ENCODE data around the gene NUTF2. TPM values are rescaled to one million over a fixed set of nuclear protein-coding genes. Genes with fewer than 3 reads are reported as not detected.

NUTF2 gene
- total RNA-seq, 4 donors from 2014 or later: 55.5 to 82.5 (median 69.1) TPM

DNA sequence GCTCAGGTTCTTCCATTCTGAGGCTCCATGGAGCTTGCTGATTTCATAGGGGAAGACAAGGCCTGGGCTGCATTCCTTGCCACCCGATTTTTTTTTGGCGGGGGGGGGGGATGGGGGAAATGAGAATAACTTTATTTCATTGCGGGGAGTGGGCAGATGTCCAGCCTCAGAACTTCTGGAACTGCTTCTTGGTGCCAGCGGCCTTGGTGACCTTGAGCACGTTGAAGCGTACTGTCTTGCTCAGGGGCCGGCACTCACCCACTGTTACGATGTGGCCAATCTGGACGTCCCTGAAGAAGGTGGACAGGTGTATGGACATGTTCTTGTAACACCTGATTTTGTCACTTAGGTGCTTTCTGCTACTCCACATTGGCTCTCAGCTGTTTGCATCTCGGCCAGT is 9.1 kb downstream of the NUTF2 start:
- no peak for TF ChIP-seq POLR2A (IDR thresholded peaks at IDR 0.05)
- TF ChIP-seq, protein P1, sequence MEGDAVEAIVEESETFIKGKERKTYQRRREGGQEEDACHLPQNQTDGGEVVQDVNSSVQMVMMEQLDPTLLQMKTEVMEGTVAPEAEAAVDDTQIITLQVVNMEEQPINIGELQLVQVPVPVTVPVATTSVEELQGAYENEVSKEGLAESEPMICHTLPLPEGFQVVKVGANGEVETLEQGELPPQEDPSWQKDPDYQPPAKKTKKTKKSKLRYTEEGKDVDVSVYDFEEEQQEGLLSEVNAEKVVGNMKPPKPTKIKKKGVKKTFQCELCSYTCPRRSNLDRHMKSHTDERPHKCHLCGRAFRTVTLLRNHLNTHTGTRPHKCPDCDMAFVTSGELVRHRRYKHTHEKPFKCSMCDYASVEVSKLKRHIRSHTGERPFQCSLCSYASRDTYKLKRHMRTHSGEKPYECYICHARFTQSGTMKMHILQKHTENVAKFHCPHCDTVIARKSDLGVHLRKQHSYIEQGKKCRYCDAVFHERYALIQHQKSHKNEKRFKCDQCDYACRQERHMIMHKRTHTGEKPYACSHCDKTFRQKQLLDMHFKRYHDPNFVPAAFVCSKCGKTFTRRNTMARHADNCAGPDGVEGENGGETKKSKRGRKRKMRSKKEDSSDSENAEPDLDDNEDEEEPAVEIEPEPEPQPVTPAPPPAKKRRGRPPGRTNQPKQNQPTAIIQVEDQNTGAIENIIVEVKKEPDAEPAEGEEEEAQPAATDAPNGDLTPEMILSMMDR (IDR thresholded peaks at IDR 0.05): no peak
- Histone ChIP-seq H3K4me3 (no peak overlapping the region), H3K36me3 (no peaks in the 10 kb centered on the region), H3K27me3 (no peaks in the 10 kb centered on the region), H3K9me3 (no peaks in the 10 kb centered on the region), H3K4me1 (peaks cover 0 to 26% (median 1%) of the 10 kb centered on the region in 4 donors), H3K27ac (no peak overlapping the region)
- DNase-seq: no peak

DNA sequence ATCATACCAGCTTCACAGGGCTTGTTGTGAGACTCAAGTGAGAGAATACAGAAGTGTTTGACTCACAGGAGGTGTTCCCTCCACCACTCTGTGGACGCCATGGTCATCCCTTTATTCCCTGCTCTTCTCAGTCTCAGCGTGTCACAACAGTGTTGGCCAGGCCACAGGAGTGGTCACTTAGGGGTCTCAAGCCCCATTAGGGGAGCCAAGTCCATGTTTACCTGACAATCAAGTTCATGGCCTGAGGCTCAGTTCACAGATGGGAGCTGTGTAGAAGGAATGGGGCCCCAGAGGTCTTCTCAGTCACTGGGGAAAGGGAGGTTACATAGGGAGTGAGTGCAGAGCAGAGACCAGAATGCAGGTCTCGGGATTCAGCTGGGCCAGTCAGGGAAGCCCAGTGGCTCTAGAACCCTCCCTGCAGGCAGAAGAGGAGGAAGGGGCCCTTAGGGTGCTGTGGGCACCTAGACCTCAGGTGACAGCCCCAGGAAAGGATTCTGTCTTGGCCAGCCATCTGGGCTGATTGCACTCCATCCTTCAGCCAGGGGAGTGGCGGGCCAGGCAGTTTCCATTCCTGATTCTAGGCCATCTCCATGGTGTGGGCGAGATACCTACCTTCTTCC is 10.3 kb downstream of the NUTF2 start:
- no peak for DNase-seq
- Histone ChIP-seq H3K27ac (peak overlapping the region in 3 of 4 donors; percentile 40 to 87 (median 82)), H3K36me3 (no peaks in the 10 kb centered on the region), H3K9me3 (no peaks in the 10 kb centered on the region), H3K4me3 (no peak overlapping the region), H3K4me1 (peaks cover 0 to 32% (median 1%) of the 10 kb centered on the region in 4 donors), H3K27me3 (no peaks in the 10 kb centered on the region)
- TF ChIP-seq, protein P1 (IDR thresholded peaks at IDR 0.05): no peak
- no peak for TF ChIP-seq POLR2A (IDR thresholded peaks at IDR 0.05)

DNA sequence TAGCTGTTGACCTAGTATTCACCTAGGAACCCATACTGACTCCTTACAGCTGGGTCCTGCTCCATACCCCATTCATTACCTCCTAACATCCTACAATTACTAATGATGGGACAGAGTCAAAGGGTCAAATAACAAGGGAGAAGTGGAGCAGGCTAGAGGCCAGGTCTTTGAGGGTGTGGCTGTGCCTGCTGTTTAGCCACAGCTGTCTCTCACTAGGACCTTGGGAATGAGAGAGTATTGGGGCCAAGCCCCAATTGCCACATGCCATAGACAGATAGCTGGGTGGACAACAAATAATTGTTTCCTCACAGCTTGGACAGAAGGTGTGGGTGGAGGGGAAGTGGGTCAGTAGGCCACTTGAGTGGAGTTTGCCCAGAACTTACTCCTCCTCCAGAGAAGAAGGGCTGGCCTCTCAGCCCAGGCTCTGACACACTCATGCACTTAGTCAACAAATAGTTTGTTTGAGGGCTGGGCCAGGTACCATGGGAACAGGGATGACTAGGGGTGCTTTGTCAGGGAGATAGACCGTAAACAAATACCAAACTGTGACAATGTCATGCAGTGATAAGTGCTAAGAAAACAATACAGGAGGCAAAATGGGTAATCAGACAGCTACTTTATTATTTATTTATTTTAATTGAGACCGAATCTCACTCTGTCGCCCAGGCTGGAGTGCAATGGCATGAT is 11.0 kb downstream of the NUTF2 start:
- TF ChIP-seq POLR2A (IDR thresholded peaks at IDR 0.05): no peak
- TF ChIP-seq, protein P1 (IDR thresholded peaks at IDR 0.05): no peak
- peak overlapping the region in 3 of 4 donors; percentile 74 to 87 (median 82) for H3K27ac ChIP-seq
- peaks cover 0 to 39% (median 1%) of the 10 kb centered on the region in 4 donors for H3K4me1 ChIP-seq
- DNase-seq: peak in 2 of 3 donors; percentile 80 to 89
- H3K9me3 ChIP-seq: no peaks in the 10 kb centered on the region
- H3K36me3 ChIP-seq: no peaks in the 10 kb centered on the region
- no peaks in the 10 kb centered on the region for H3K27me3 ChIP-seq
- H3K4me3 ChIP-seq: no peak overlapping the region

DNA sequence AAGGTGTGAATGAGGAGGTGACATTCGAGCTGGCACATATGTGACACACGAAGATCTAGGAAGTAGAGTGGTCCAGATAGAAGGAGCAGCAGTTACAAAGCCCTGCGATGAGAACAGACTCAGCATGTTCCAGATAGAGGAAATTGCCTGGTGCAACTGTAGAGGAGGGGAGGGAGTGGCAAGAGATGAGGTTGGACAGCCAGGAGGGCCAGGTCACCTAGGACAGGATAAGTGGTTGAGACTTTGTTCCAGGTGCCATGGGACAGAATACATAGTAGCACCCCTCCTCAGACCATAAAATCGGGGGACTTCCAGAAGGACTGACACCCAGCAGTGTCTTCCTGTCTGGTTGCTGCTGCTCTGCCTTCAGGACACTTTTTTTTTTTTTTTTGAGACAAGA is 11.8 kb downstream of the NUTF2 start:
- H3K9me3 ChIP-seq: no peaks in the 10 kb centered on the region
- TF ChIP-seq, protein P1 (IDR thresholded peaks at IDR 0.05): no peak
- TF ChIP-seq POLR2A (IDR thresholded peaks at IDR 0.05): no peak
- H3K4me3 ChIP-seq: no peak overlapping the region
- H3K36me3 ChIP-seq: no peaks in the 10 kb centered on the region
- peaks cover 0 to 44% (median 1%) of the 10 kb centered on the region in 4 donors for H3K4me1 ChIP-seq
- peak overlapping the region in 3 of 4 donors; percentile 74 to 87 (median 82) for H3K27ac ChIP-seq
- DNase-seq: peak in 2 of 3 donors; percentile 62 to 70
- H3K27me3 ChIP-seq: no peaks in the 10 kb centered on the region

DNA sequence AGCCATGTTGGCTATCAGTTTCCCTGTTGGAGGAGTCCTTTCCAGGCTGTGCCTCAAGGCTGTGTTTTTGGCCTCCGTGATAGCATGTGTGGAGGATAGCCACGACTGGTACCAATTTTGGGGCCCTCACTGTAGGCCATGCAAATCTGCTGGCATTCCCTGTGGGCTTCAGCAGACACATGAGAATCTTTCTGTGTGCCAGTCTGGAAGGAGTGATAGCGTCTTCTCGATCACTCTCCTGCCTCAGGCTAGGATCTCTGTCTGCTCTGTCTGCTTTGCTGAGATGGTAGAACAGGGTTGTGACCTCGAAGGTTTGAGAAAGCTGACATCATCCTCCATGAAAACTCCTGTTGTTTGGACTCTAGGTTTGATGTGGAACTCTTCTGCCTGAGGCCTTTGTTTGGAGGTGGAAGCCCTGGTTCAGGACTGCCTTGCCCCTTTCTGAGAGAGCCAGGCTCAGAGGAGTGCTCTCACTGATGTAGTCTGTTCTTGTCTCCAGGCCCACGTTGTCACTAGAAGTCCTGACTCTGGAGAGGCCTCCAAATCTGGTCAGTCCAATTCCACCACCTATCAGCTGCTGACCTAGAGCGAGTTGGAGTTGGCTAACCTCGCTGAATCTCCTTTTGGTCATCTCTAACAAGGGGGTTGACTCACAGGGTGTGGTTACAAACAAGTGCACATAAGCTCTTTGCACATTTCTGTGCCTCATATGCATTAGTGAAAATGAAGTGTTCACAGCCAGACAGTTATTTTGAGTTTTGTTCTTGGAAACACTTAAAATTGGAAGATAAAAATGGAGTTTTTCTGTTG is 14.1 kb downstream of the NUTF2 start:
- Histone ChIP-seq H3K4me3 (no peak overlapping the region), H3K27me3 (no peaks in the 10 kb centered on the region), H3K9me3 (no peaks in the 10 kb centered on the region), H3K36me3 (peaks cover 0 to 8% (median 0%) of the 10 kb centered on the region in 3 donors), H3K4me1 (peaks cover 0 to 50% (median 1%) of the 10 kb centered on the region in 4 donors), H3K27ac (no peak overlapping the region)
- TF ChIP-seq, protein P1 (IDR thresholded peaks at IDR 0.05): no peak
- TF ChIP-seq POLR2A (IDR thresholded peaks at IDR 0.05): no peak
- no peak for DNase-seq

All from Peyer's patch (tissue), 4 donors.